GM12874 (cell line): Measurements from ENCODE around the gene RAP2A.

Source experiments
- CTCF ChIP-seq: IDR thresholded peaks from 2 replicates; pipeline ENCODE4 v1.5.1; 2011; ENCODE audit warnings: low read depth, mild to moderate bottlenecking, control low read depth, low read length, moderate library complexity; ENCODE audit not compliant: insufficient read depth

Gene RAP2A

GRCh38 chr13:97432232-97432916 lies 1.6 kb upstream of the RAP2A start:
- no peak for TF ChIP-seq CTCF

GRCh38 chr13:97432917-97433726 lies 847 bp upstream of the RAP2A start:
- no peak for TF ChIP-seq CTCF

- no peak for TF ChIP-seq CTCF
Measured at GRCh38 chr13:97434397-97435201, 630 bp downstream of the RAP2A start.

GRCh38 chr13:97435323-97435722 lies 1.4 kb downstream of the RAP2A start:
- no peak for TF ChIP-seq CTCF

GRCh38 chr13:97435794-97436193 lies 1.8 kb downstream of the RAP2A start:
- TF ChIP-seq CTCF: no peak

- TF ChIP-seq CTCF: no peak
Measured at GRCh38 chr13:97436845-97437244, 2.9 kb downstream of the RAP2A start.

GRCh38 chr13:97437729-97438128 lies 3.8 kb downstream of the RAP2A start:
- TF ChIP-seq CTCF: no peak
